H1 (cell line): ENCODE data around the gene DLGAP3. TPM values are rescaled to one million over a fixed set of nuclear protein-coding genes. Genes with fewer than 3 reads are reported as not detected.

ENCODE experiments used
- SRF ChIP-seq: IDR thresholded peaks from 2 replicates; pipeline ENCODE4 v1.6.1; 2011; ENCODE audit warnings: mild to moderate bottlenecking, low read depth, low read length, moderate library complexity
- polyA plus RNA-seq, 7 experiments: library from polyadenylated mRNA; depleted of rRNA in 3 of 7; stranded (reverse) in 5 of 7; unstranded in 2 of 7; fragments of >200 nt in 5 of 7; fragments of 200-250 nt in 2 of 7; gene quantifications; 1 replicate in 5 of 7; 2 replicates in 1 of 7; 4 replicates in 1 of 7; pipeline versions ENCODE4 v1.2.1 to v1.2.3, GENCODE V29; 2011 to 2013; ENCODE audit warnings: missing spikeins in 2 of 7, mixed read lengths in 2 of 7
- total RNA-seq: library from RNA; stranded (reverse); fragmentation: NEBNext Ultra II Directional; extraction: Animal tissue kit (Norgen Biotek cat#: 25700); gene quantifications from 2 replicates; pipeline ENCODE4 v1.2.1, GENCODE V29; 2021

Gene DLGAP3
- total and polyA plus RNA-seq, 2 of the 8 experiments (the other 6 are each of a cell fraction or from before 2014, with no cell fraction given) = 3.8 to 13.2 TPM

GRCh38 chr1:34839526-34840305, 89.7 kb downstream of the DLGAP3 start (continued):
- TF ChIP-seq SRF = no peak
